GM18861 (cell line): ENCODE data around the gene UBAC2.
"Not testable (repeated sequence)": the region's sequence is repeated elsewhere in the genome, so short reads cannot be mapped to it uniquely, and the experiment has no call there.

Experiments used
- ATAC-seq: cut with Tn5 transposase; IDR thresholded peaks from one replicate; pipeline ENCODE4 v1.9.1; 2021; ENCODE audit not compliant: unreplicated experiment

Gene UBAC2

GRCh38 chr13:99405966-99406365 is 205.3 kb downstream of the UBAC2 start:
- no peak for ATAC-seq

- no peak for ATAC-seq
These were observed 206.1 kb downstream of the UBAC2 start for GRCh38 chr13:99406799-99407201.

- no peak for ATAC-seq
These were observed 207.4 kb downstream of the UBAC2 start for GRCh38 chr13:99407906-99408702.

- no peak for ATAC-seq
These were observed 208.0 kb downstream of the UBAC2 start for GRCh38 chr13:99408703-99409000.

GRCh38 chr13:99409461-99410083 is 208.9 kb downstream of the UBAC2 start:
- not testable (repeated sequence) for ATAC-seq

- ATAC-seq: not testable (repeated sequence)
These were observed 210.2 kb downstream of the UBAC2 start for GRCh38 chr13:99410646-99411475.

GRCh38 chr13:99412856-99413255 is 212.2 kb downstream of the UBAC2 start:
- no peak for ATAC-seq

GRCh38 chr13:99414048-99414995 is 213.7 kb downstream of the UBAC2 start:
- ATAC-seq: no peak

- no peak for ATAC-seq
These were observed 214.5 kb downstream of the UBAC2 start for GRCh38 chr13:99415014-99415650.

GRCh38 chr13:99415851-99416331 is 215.2 kb downstream of the UBAC2 start:
- no peak for ATAC-seq

GRCh38 chr13:99416411-99417121 is 215.9 kb downstream of the UBAC2 start:
- ATAC-seq: no peak

- no peak for ATAC-seq
These were observed 216.8 kb downstream of the UBAC2 start for GRCh38 chr13:99417201-99418102.

GRCh38 chr13:99418103-99418842 is 217.6 kb downstream of the UBAC2 start:
- no peak for ATAC-seq

- ATAC-seq: no peak
These were observed 218.1 kb downstream of the UBAC2 start for GRCh38 chr13:99418843-99419140.

- no peak for ATAC-seq
These were observed 219.1 kb downstream of the UBAC2 start for GRCh38 chr13:99419591-99420243.

GRCh38 chr13:99421271-99421670 is 220.6 kb downstream of the UBAC2 start:
- ATAC-seq: no peak

- ATAC-seq: no peak
These were observed 221.3 kb downstream of the UBAC2 start for GRCh38 chr13:99421758-99422585.
